Neural cell (in vitro differentiated cells): ENCODE measurements around the gene FRY. TPM values are rescaled to one million over a fixed set of nuclear protein-coding genes. Genes with fewer than 3 reads are reported as not detected.

Experiments
- H2AFZ ChIP-seq: fragments of 200-600, 300-800 bp; sonication (generic), shearing (Covaris generic); 2 replicates; pipeline ENCODE4 v1.6.0; 2014; ENCODE audit warnings: low read depth, mild to moderate bottlenecking, antibody characterized with exemption, low read length, moderate library complexity
- H3F3A ChIP-seq: fragments of 200-600 bp; shearing (Covaris generic); 2 replicates; pipeline ENCODE4 v1.6.1; 2016; ENCODE audit warnings: mild to moderate bottlenecking, moderate library complexity, mixed read lengths, antibody characterized with exemption, low read length; ENCODE audit not compliant: insufficient read depth, poor library complexity, severe bottlenecking
- H3K27ac ChIP-seq: fragments of 200-600, 300-800 bp; sonication (generic), shearing (Covaris generic); 2 replicates; pipeline ENCODE4 v1.5.1; 2014; ENCODE audit warnings: mild to moderate bottlenecking, low read length, moderate library complexity
- H3K27me3 ChIP-seq: fragments of 300-800, 200-600 bp; sonication (generic), shearing (Covaris generic); 2 replicates; pipeline ENCODE4 v1.6.0; 2014; ENCODE audit warnings: mild to moderate bottlenecking, low read depth, low read length, moderate library complexity; ENCODE audit not compliant: insufficient read depth
- H3K36me3 ChIP-seq: fragments of 300-800, 200-600 bp; sonication (generic), shearing (Covaris generic); 2 replicates; pipeline ENCODE4 v1.5.1; 2014; ENCODE audit warnings: mild to moderate bottlenecking, antibody characterized with exemption, low read length, moderate library complexity; ENCODE audit not compliant: insufficient read depth
- H3K4me2 ChIP-seq: fragments of 300-800, 200-600 bp; sonication (generic), shearing (Covaris generic); 2 replicates; pipeline ENCODE4 v1.6.0; 2014; ENCODE audit warnings: mild to moderate bottlenecking, low read length
- H3K4me3 ChIP-seq: fragments of 300-800, 200-600 bp; sonication (generic), shearing (Covaris generic); 2 replicates; pipeline ENCODE4 v1.5.1; 2014; ENCODE audit warnings: mild to moderate bottlenecking, low read length, moderate library complexity
- H3K79me2 ChIP-seq: fragments of 200-600 bp; shearing (Covaris generic); replicated peaks from 2 replicates; pipeline ENCODE4 v1.6.0; 2014; ENCODE audit warnings: mild to moderate bottlenecking, low read length, moderate library complexity; ENCODE audit not compliant: insufficient read depth
- H3K9ac ChIP-seq: fragments of 300-800, 200-600 bp; sonication (generic), shearing (Covaris generic); 2 replicates; pipeline ENCODE4 v1.6.1; 2016; ENCODE audit warnings: mild to moderate bottlenecking, low read length, mixed read lengths
- H3K9me2 ChIP-seq: fragments of 200-600 bp; shearing (Covaris generic); 2 replicates; pipeline ENCODE4 v1.6.1; 2016; ENCODE audit warnings: mild to moderate bottlenecking, low read length, mixed read lengths; ENCODE audit not compliant: insufficient read depth
- H3K9me3 ChIP-seq: fragments of 200-600, 300-800 bp; sonication (generic), shearing (Covaris generic); 2 replicates; pipeline ENCODE4 v1.6.1; 2016; ENCODE audit warnings: mild to moderate bottlenecking, mixed run types, low read length, moderate library complexity, mixed read lengths
- H4K20me1 ChIP-seq: fragments of 200-600 bp; shearing (Covaris generic); 2 replicates; pipeline ENCODE4 v1.6.1; 2016; ENCODE audit warnings: mild to moderate bottlenecking, mixed run types; ENCODE audit not compliant: insufficient read depth
- EP300 ChIP-seq: fragments of 450-650 bp; conservative IDR thresholded peaks from 2 replicates; pipeline ENCODE4 v1.6.1; 2014; ENCODE audit warnings: antibody characterized with exemption, mild to moderate bottlenecking, moderate library complexity; ENCODE audit not compliant: poor library complexity, severe bottlenecking
- EZH2 ChIP-seq: fragments of 200-600, 300-800 bp; shearing (Covaris generic), sonication (generic); IDR thresholded peaks from 2 replicates; pipeline ENCODE4 v1.6.1; 2014; ENCODE audit warnings: antibody characterized with exemption, low read length, borderline replicate concordance, mild to moderate bottlenecking; ENCODE audit not compliant: insufficient read depth, poor library complexity, severe bottlenecking
- MXI1 ChIP-seq: fragments of 450-650 bp; conservative IDR thresholded peaks from 2 replicates; pipeline ENCODE4 v1.6.1; 2014; ENCODE audit warnings: antibody characterized with exemption, mild to moderate bottlenecking; ENCODE audit not compliant: poor library complexity, severe bottlenecking
- POLR2AphosphoS5 ChIP-seq: IDR thresholded peaks from 2 replicates; pipeline ENCODE4 v1.6.1; 2012
- RAD21 ChIP-seq: fragments of 450-650 bp; conservative IDR thresholded peaks from 2 replicates; pipeline ENCODE4 v1.6.1; 2014; ENCODE audit warnings: antibody characterized with exemption, mild to moderate bottlenecking, moderate library complexity
- SMC3 ChIP-seq: fragments of 450-650 bp; conservative IDR thresholded peaks from 2 replicates; pipeline ENCODE4 v1.6.1; 2014; ENCODE audit warnings: antibody characterized with exemption, mild to moderate bottlenecking, moderate library complexity; ENCODE audit not compliant: poor library complexity
- TAF1 ChIP-seq: IDR thresholded peaks from 2 replicates; pipeline ENCODE4 v1.6.1; 2012; ENCODE audit warnings: low read depth
- polyA plus RNA-seq: library from polyadenylated mRNA; depleted of rRNA; stranded (reverse); fragments of >200 nt; gene quantifications from 2 replicates; pipeline ENCODE4 v1.2.3, GENCODE V29; 2014
- TF ChIP-seq, protein P1 (sequence below): IDR thresholded peaks from 2 replicates; pipeline ENCODE4 v1.6.1; 2012; ENCODE audit warnings: borderline replicate concordance
- TF ChIP-seq, protein P2 (sequence below): fragments of 450-650 bp; IDR thresholded peaks from 2 replicates; pipeline ENCODE4 v1.5.1; 2014; ENCODE audit warnings: antibody characterized with exemption, mild to moderate bottlenecking, moderate library complexity; ENCODE audit not compliant: poor library complexity, severe bottlenecking

Gene FRY
- polyA plus RNA-seq, 1 donor from 2014 or later, result 49.3 TPM

DNA sequence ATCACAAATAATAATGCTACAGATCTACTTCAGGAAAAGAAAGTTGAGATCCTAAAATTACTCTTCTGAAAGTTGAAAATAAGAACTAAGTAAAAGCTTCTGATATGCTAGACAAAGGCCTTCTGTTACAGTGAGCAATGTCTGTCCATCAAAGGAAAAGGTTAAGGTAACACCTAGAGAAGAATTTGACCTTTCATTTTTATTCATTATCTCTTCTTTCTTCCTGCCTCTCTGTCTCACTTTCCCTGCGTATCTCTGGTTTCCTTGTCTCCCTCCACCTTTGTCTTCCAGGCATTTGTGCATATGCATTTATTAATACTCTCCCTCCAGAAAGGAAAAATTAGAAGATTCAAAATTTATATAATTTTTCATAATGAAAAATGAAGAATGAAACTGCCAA, 234.6 kb downstream of the FRY start:
- Histone ChIP-seq H3K9me3 (no peaks in the 10 kb centered on the region), H2AFZ (no peak overlapping the region), H3K36me3 (peaks cover 19% of the 10 kb centered on the region)

DNA sequence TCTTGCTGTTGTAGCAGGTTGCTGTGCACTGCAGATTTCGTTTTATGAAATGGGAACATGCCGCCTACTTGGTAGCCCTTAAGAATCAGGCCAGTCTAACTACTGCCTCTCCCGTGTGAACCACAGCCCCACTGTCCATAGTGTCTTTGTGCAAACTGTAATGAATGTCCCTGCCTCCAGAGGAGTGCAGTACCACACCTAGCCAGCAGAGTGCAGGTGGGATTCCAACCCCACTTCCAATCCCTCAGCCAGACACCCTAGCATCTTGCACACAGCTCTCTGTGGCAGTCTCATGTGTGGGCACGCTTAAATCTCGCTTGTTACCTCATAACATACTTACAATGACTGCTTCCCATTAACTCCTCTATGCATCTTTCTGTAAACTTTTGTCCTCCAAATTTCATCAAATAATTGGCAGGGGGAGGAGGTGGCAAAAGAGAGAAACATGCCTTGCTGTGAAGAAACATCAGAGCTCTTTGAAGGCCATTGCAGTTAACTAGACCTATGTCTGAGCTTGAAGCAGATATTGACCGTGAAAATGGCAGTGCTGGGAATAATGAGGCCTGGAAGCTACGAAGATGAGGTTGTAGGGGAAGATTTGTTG, 236.4 kb downstream of the FRY start:
- Histone ChIP-seq H3K9me2 (no peaks in the 10 kb centered on the region), H3K36me3 (peaks cover 19% of the 10 kb centered on the region), H2AFZ (no peak overlapping the region), H3K9ac (no peak overlapping the region), H3K9me3 (no peaks in the 10 kb centered on the region), H3K27me3 (no peaks in the 10 kb centered on the region), H3F3A (no peaks in the 10 kb centered on the region), H4K20me1 (no peaks in the 10 kb centered on the region), H3K4me2 (no peak overlapping the region), H3K4me3 (no peak overlapping the region), H3K79me2 (no peaks in the 10 kb centered on the region), H3K27ac (no peak overlapping the region)
- TF ChIP-seq, protein P1, sequence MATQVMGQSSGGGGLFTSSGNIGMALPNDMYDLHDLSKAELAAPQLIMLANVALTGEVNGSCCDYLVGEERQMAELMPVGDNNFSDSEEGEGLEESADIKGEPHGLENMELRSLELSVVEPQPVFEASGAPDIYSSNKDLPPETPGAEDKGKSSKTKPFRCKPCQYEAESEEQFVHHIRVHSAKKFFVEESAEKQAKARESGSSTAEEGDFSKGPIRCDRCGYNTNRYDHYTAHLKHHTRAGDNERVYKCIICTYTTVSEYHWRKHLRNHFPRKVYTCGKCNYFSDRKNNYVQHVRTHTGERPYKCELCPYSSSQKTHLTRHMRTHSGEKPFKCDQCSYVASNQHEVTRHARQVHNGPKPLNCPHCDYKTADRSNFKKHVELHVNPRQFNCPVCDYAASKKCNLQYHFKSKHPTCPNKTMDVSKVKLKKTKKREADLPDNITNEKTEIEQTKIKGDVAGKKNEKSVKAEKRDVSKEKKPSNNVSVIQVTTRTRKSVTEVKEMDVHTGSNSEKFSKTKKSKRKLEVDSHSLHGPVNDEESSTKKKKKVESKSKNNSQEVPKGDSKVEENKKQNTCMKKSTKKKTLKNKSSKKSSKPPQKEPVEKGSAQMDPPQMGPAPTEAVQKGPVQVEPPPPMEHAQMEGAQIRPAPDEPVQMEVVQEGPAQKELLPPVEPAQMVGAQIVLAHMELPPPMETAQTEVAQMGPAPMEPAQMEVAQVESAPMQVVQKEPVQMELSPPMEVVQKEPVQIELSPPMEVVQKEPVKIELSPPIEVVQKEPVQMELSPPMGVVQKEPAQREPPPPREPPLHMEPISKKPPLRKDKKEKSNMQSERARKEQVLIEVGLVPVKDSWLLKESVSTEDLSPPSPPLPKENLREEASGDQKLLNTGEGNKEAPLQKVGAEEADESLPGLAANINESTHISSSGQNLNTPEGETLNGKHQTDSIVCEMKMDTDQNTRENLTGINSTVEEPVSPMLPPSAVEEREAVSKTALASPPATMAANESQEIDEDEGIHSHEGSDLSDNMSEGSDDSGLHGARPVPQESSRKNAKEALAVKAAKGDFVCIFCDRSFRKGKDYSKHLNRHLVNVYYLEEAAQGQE, result no peak
- TF ChIP-seq, protein P2, sequence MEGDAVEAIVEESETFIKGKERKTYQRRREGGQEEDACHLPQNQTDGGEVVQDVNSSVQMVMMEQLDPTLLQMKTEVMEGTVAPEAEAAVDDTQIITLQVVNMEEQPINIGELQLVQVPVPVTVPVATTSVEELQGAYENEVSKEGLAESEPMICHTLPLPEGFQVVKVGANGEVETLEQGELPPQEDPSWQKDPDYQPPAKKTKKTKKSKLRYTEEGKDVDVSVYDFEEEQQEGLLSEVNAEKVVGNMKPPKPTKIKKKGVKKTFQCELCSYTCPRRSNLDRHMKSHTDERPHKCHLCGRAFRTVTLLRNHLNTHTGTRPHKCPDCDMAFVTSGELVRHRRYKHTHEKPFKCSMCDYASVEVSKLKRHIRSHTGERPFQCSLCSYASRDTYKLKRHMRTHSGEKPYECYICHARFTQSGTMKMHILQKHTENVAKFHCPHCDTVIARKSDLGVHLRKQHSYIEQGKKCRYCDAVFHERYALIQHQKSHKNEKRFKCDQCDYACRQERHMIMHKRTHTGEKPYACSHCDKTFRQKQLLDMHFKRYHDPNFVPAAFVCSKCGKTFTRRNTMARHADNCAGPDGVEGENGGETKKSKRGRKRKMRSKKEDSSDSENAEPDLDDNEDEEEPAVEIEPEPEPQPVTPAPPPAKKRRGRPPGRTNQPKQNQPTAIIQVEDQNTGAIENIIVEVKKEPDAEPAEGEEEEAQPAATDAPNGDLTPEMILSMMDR, result peak; percentile 50
- TF ChIP-seq SMC3, result peak; percentile 55
- TF ChIP-seq RAD21, result peak; percentile 27
- no peak for TF ChIP-seq MXI1

More for the DNA sequence above, 234.6 kb downstream of the FRY start:
- Histone ChIP-seq H3K4me3 (no peak overlapping the region), H3K27me3 (no peaks in the 10 kb centered on the region), H3F3A (no peaks in the 10 kb centered on the region), H3K4me2 (no peak overlapping the region), H3K9me2 (no peaks in the 10 kb centered on the region), H3K79me2 (no peaks in the 10 kb centered on the region), H3K9ac (no peak overlapping the region), H3K27ac (no peak overlapping the region), H4K20me1 (no peaks in the 10 kb centered on the region)
- TF ChIP-seq MXI1 (no peak), EZH2 (no peak), RAD21 (no peak), POLR2AphosphoS5 (no peak), SMC3 (no peak), EP300 (no peak), TAF1 (no peak)
- TF ChIP-seq, protein P1, result no peak
- TF ChIP-seq, protein P2, result no peak
